ENCODE results near the gene PITPNM3. TPM values are rescaled to one million over a fixed set of nuclear protein-coding genes. Genes with fewer than 3 reads are reported as not detected.
A peak's percentile ranks its signal among the peaks of the same experiment; 100 is the strongest.

PITPNM3 gene
- total RNA-seq, 2 donors from 2014 or later: 13.4 to 26.6 TPM

- DNase-seq (ENCODE audit: low spot score): peak; percentile 56
- intact Hi-C loops (cut with DNase I): loop anchor here (5.0 to 10.0 kb wide), 2 partner anchors 84 to 87 kb away; no protein-coding TSS in a partner anchor
Observed at GRCh38 chr17:6558932-6559752, 2.8 kb upstream of the PITPNM3 start.

- DNase-seq (ENCODE audit: low spot score): peak; percentile 44
Observed at GRCh38 chr17:6558276-6558675, 1.9 kb upstream of the PITPNM3 start.

GRCh38 chr17:6557040-6557438, 684 bp upstream of the PITPNM3 start:
- intact Hi-C loops (cut with DNase I): loop anchor here (5.0 to 10.0 kb wide), 2 partner anchors 82 to 85 kb away; no protein-coding TSS in a partner anchor
- DNase-seq (ENCODE audit: low spot score): peak; percentile 49

More at GRCh38 chr17:6558276-6558675, 1.9 kb upstream of the PITPNM3 start:
- intact Hi-C loops (cut with DNase I): loop anchor here (5.0 to 10.0 kb wide), 2 partner anchors 83 to 86 kb away; no protein-coding TSS in a partner anchor

GRCh38 chr17:6555331-6556120, 829 bp downstream of the PITPNM3 start:
- DNase-seq (ENCODE audit: low spot score): no peak

GRCh38 chr17:6554871-6555330, 1.5 kb downstream of the PITPNM3 start:
- DNase-seq (ENCODE audit: low spot score): no peak
- intact Hi-C loops (cut with DNase I): loop anchor here (5.0 to 10.0 kb wide), 2 partner anchors 80 to 83 kb away; no protein-coding TSS in a partner anchor

More at GRCh38 chr17:6555331-6556120, 829 bp downstream of the PITPNM3 start:
- intact Hi-C loops (cut with DNase I): loop anchor here (5.0 to 10.0 kb wide), 2 partner anchors 81 to 83 kb away; no protein-coding TSS in a partner anchor

GRCh38 chr17:6554342-6554741, 2.0 kb downstream of the PITPNM3 start:
- DNase-seq (ENCODE audit: low spot score): no peak
- intact Hi-C loops (cut with DNase I): loop anchor here in 1 of 2 donors (10.0 kb wide), 1 partner anchor 80 kb away; no protein-coding TSS in a partner anchor

- no peak for DNase-seq (ENCODE audit: low spot score)
- intact Hi-C loops (cut with DNase I): loop anchor here in 1 of 2 donors (10.0 kb wide), 1 partner anchor 77 kb away; no protein-coding TSS in a partner anchor
Observed at GRCh38 chr17:6551869-6552531, 4.4 kb downstream of the PITPNM3 start.

- no peak for DNase-seq (ENCODE audit: low spot score)
- intact Hi-C loops (cut with DNase I): loop anchor here in 1 of 2 donors (10.0 kb wide), 1 partner anchor 77 kb away; no protein-coding TSS in a partner anchor
Observed at GRCh38 chr17:6551356-6551755, 5.0 kb downstream of the PITPNM3 start.

- DNase-seq (ENCODE audit: low spot score): peak; percentile 41
- intact Hi-C loops (cut with DNase I): loop anchor here in 1 of 2 donors (10.0 kb wide), 1 partner anchor 75 kb away; no protein-coding TSS in a partner anchor
Observed at GRCh38 chr17:6549384-6550036, 6.8 kb downstream of the PITPNM3 start.

GRCh38 chr17:6548578-6549330, 7.6 kb downstream of the PITPNM3 start:
- intact Hi-C loops (cut with DNase I): no loop called here
- DNase-seq (ENCODE audit: low spot score): no peak

- intact Hi-C loops (cut with DNase I): no loop called here
Observed at GRCh38 chr17:6548034-6548433, 8.3 kb downstream of the PITPNM3 start.

GRCh38 chr17:6547336-6547735, 9.0 kb downstream of the PITPNM3 start:
- DNase-seq (ENCODE audit: low spot score): no peak
- intact Hi-C loops (cut with DNase I): no loop called here

More at GRCh38 chr17:6548034-6548433, 8.3 kb downstream of the PITPNM3 start:
- DNase-seq (ENCODE audit: low spot score): no peak

- intact Hi-C loops (cut with DNase I): no loop called here
- peak; percentile 34 for DNase-seq (ENCODE audit: low spot score)
Observed at GRCh38 chr17:6546069-6546718, 10.2 kb downstream of the PITPNM3 start.

GRCh38 chr17:6545291-6545690, 11.1 kb downstream of the PITPNM3 start:
- intact Hi-C loops (cut with DNase I): no loop called here
- DNase-seq (ENCODE audit: low spot score): peak; percentile 50

- DNase-seq (ENCODE audit: low spot score): no peak
- intact Hi-C loops (cut with DNase I): no loop called here
Observed at GRCh38 chr17:6544011-6544370, 12.4 kb downstream of the PITPNM3 start.

- intact Hi-C loops (cut with DNase I): no loop called here
- peak; percentile 62 for DNase-seq (ENCODE audit: low spot score)
Observed at GRCh38 chr17:6543079-6544010, 13.0 kb downstream of the PITPNM3 start.

Data from posterior vena cava (tissue), 2 donors.